Adrenal gland (tissue), 12 donors: ENCODE data around the gene TPH1. TPM values are rescaled to one million over a fixed set of nuclear protein-coding genes. Genes with fewer than 3 reads are reported as not detected.

ENCODE experiments used
- DNase-seq, 7 donors: peaks; one replicate each; pipeline ENCODE4 v3.0.0-alpha.2; 2019 to 2020
- H3K27ac ChIP-seq, 5 donors: fragments of 200-600 bp; sonication (generic) in 4 of 5; 1 replicate in 3 of 5; 2 replicates in 2 of 5; pipeline versions ENCODE4 v1.5.1 to v1.8.0; 2016 to 2020; ENCODE audit warnings: mild to moderate bottlenecking in 1 of 5
- H3K27me3 ChIP-seq: fragments of 200-600 bp; 2 replicates; pipeline ENCODE4 v1.8.0; 2021
- H3K36me3 ChIP-seq, 2 donors: fragments of 200-600 bp; replicated peaks in 1 of 2; 1 replicate in 1 of 2; 2 replicates in 1 of 2; pipeline versions ENCODE4 v1.5.1 to v1.8.0; 2018 to 2022
- H3K4me1 ChIP-seq, 2 donors: fragments of 200-600 bp; replicated peaks in 1 of 2; 1 replicate in 1 of 2; 2 replicates in 1 of 2; pipeline versions ENCODE4 v1.5.1 to v1.8.0; 2018 to 2021
- H3K4me3 ChIP-seq, 4 donors: fragments of 200-600 bp; sonication (generic) in 3 of 4; one replicate each; pipeline ENCODE4 v1.5.1; 2016 to 2018
- H3K9me3 ChIP-seq, 3 donors: fragments of 200-600 bp; sonication (generic) in 1 of 3; replicated peaks in 1 of 3; 1 replicate in 2 of 3; 2 replicates in 1 of 3; pipeline versions ENCODE4 v1.5.1 to v1.8.0; 2016 to 2021
- CTCF ChIP-seq, 6 experiments: fragments of 450-650 bp in 4 of 6; fragments of 200-600 bp in 2 of 6; sonication (generic) in 1 of 6; IDR thresholded peaks; 1 replicate in 5 of 6; 2 replicates in 1 of 6; pipeline versions ENCODE4 v1.5.1 to v1.8.0; 2016 to 2021; ENCODE audit warnings: antibody characterized with exemption in 6 of 6, mild to moderate bottlenecking in 2 of 6, moderate library complexity in 1 of 6
- POLR2A ChIP-seq, 2 donors: fragments of 450-650 bp; IDR thresholded peaks; one replicate each; pipeline ENCODE4 v1.6.1; 2017; ENCODE audit warnings: antibody characterized with exemption in 2 of 2, mild to moderate bottlenecking in 2 of 2, moderate library complexity in 1 of 2
- WGBS, 4 donors: extraction: QIAGEN DNeasy Blood & Tissue Kit in 2 of 4; methylation state at CpG; one replicate each; pipeline versions ENCODE4 v1.1.5 to v1.1.7; 2013 to 2017; 5-methylcytosine and 5-hydroxymethylcytosine counted together
- intact Hi-C, 2 donors: fragments of 100-400 bp; cut with DNase I; formaldehyde crosslinking; loops; one replicate each; pipeline versions ENCODE4 v1.14.1 to v1.15.0; 2022 to 2023
- polyA plus RNA-seq, 3 donors: library from polyadenylated mRNA; stranded (reverse); fragments of 200-250 nt in 2 of 3; fragments of 350-450 nt in 1 of 3; fragmentation: Illumina TruSeq in 1 of 3; extraction: RNeasy Lipid Tissue Mini Kit (QIAGEN cat#74804) in 1 of 3; gene quantifications; one replicate each; pipeline ENCODE4 v1.2.3, GENCODE V29; 2013 to 2014
- total RNA-seq, 9 donors: library from RNA; depleted of rRNA in 4 of 9; stranded (reverse); fragments of >200 nt in 4 of 9; fragments of 120-200 nt in 1 of 9; fragmentation: NEBNext Ultra II Directional in 1 of 9; extraction: Animal tissue kit (Norgen Biotek cat#: 25700) in 1 of 9; gene quantifications; one replicate each; pipeline versions ENCODE4 v1.1.0 to v1.2.4, GENCODE V29; 2013 to 2023
- donor health status: healthy with polysubstance abuse.
- donor health status: Bipolar disorder and iron deficiency.
- donor health status: DM: yes; HTN: yes; CAD: no.
- donor health status: DM: no; HTN: no; CAD: no.
- donor health status: DM: no; HTN: no; CAD: no.
- donor health status: DM: yes; HTN: yes; CAD: no.

The TPH1 gene
- total and polyA plus RNA-seq, 12 donors = 0.11 to 0.39 (median 0.16) TPM; not detected in 3

- Histone ChIP-seq H3K9me3 (no peaks in the 10 kb centered on the region), H3K27ac (no peak overlapping the region), H3K27me3 (no peaks in the 10 kb centered on the region), H3K4me3 (no peak overlapping the region), H3K36me3 (no peaks in the 10 kb centered on the region), H3K4me1 (no peaks in the 10 kb centered on the region)
- intact Hi-C loops = no loop called here
- no peak for DNase-seq
- TF ChIP-seq CTCF (IDR thresholded peaks at IDR 0.05) (no peak), POLR2A (IDR thresholded peaks at IDR 0.05) (no peak)
Measured at GRCh38 chr11:18036456-18036855, 9.6 kb downstream of the TPH1 start.

GRCh38 chr11:18027475-18027874 lies 18.6 kb downstream of the TPH1 start:
- Histone ChIP-seq H3K4me1 (no peaks in the 10 kb centered on the region), H3K9me3 (no peaks in the 10 kb centered on the region), H3K27ac (no peak overlapping the region), H3K36me3 (no peaks in the 10 kb centered on the region), H3K4me3 (peak overlapping the region in 1 of 4 donors; percentile 27), H3K27me3 (no peaks in the 10 kb centered on the region)
- intact Hi-C loops = no loop called here
- no peak for TF ChIP-seq POLR2A (IDR thresholded peaks at IDR 0.05)
- 43 to 57% (median 47%) methylated on average over 2 of the region's 2 CpGs for WGBS, 4 donors
- peak in 1 of 7 donors; percentile 16 for DNase-seq

- no peak for DNase-seq
- TF ChIP-seq POLR2A (IDR thresholded peaks at IDR 0.05) (no peak), CTCF (IDR thresholded peaks at IDR 0.05) (no peak)
- no peaks in the 10 kb centered on the region for H3K36me3 ChIP-seq
- H3K4me3 ChIP-seq = no peak overlapping the region
- no peak overlapping the region for H3K27ac ChIP-seq
- 86 to 93% (median 89%) methylated on average over 1 of the region's 1 CpG for WGBS, 4 donors
- no peaks in the 10 kb centered on the region for H3K9me3 ChIP-seq
- intact Hi-C loops = no loop called here
- no peaks in the 10 kb centered on the region for H3K4me1 ChIP-seq
- H3K27me3 ChIP-seq = no peaks in the 10 kb centered on the region
Measured at GRCh38 chr11:18022419-18022818, 23.6 kb downstream of the TPH1 start.

- H3K36me3 ChIP-seq = no peaks in the 10 kb centered on the region
- no peaks in the 10 kb centered on the region for H3K27me3 ChIP-seq
- H3K27ac ChIP-seq = no peak overlapping the region
- no peak for TF ChIP-seq POLR2A (IDR thresholded peaks at IDR 0.05)
- TF ChIP-seq CTCF (IDR thresholded peaks at IDR 0.05) = no peak
- H3K4me3 ChIP-seq = no peak overlapping the region
- no peak for DNase-seq
- intact Hi-C loops = no loop called here
- H3K4me1 ChIP-seq = no peaks in the 10 kb centered on the region
- no peaks in the 10 kb centered on the region for H3K9me3 ChIP-seq
Measured at GRCh38 chr11:18019650-18020049, 26.4 kb downstream of the TPH1 start.

- no peaks in the 10 kb centered on the region for H3K9me3 ChIP-seq
- no peak overlapping the region for H3K27ac ChIP-seq
- no peak overlapping the region for H3K4me3 ChIP-seq
- peaks cover 0 to 10% of the 10 kb centered on the region in 2 donors for H3K4me1 ChIP-seq
- H3K27me3 ChIP-seq = no peaks in the 10 kb centered on the region
- 78 to 89% (median 79%) methylated on average over 2 of the region's 2 CpGs for WGBS, 4 donors
- TF ChIP-seq POLR2A (IDR thresholded peaks at IDR 0.05) (no peak), CTCF (IDR thresholded peaks at IDR 0.05) (no peak)
- intact Hi-C loops = no loop called here
- no peak for DNase-seq
- H3K36me3 ChIP-seq = no peaks in the 10 kb centered on the region
Measured at GRCh38 chr11:18016789-18017188, 29.3 kb downstream of the TPH1 start.
